BLaER1 (cell line): Measurements from ENCODE around the gene SON.

Experiments
- H3K27ac ChIP-seq: shearing (Covaris generic); formaldehyde crosslinking; 2 replicates; pipeline ENCODE4 v1.8.1; 2022
- H3K27me3 ChIP-seq: shearing (Covaris generic); formaldehyde crosslinking; 2 replicates; pipeline ENCODE4 v1.8.1; 2022
- H3K36me3 ChIP-seq: shearing (Covaris generic); formaldehyde crosslinking; 2 replicates; pipeline ENCODE4 v1.8.1; 2022
- H3K4me1 ChIP-seq: shearing (Covaris generic); formaldehyde crosslinking; 2 replicates; pipeline ENCODE4 v1.8.1; 2022
- H3K4me2 ChIP-seq: shearing (Covaris generic); formaldehyde crosslinking; 2 replicates; pipeline ENCODE4 v1.8.1; 2022
- H3K4me3 ChIP-seq: shearing (Covaris generic); formaldehyde crosslinking; 2 replicates; pipeline ENCODE4 v1.8.1; 2022
- H3K9ac ChIP-seq: shearing (Covaris generic); formaldehyde crosslinking; 2 replicates; pipeline ENCODE4 v1.8.1; 2022
- H3K9me3 ChIP-seq: shearing (Covaris generic); formaldehyde crosslinking; 2 replicates; pipeline ENCODE4 v1.8.1; 2022
- H4K20me1 ChIP-seq: shearing (Covaris generic); formaldehyde crosslinking; 2 replicates; pipeline ENCODE4 v1.8.1; 2022
- Cebpa-rat ChIP-seq: shearing (Covaris generic); IDR thresholded peaks from 2 replicates; pipeline ENCODE4 v1.8.1; 2022

The SON gene

GRCh38 chr21:33554236-33554981 is 11.6 kb downstream of the SON start:
- Histone ChIP-seq H3K36me3 (peaks cover 100% of the 10 kb centered on the region), H3K9me3 (no peaks in the 10 kb centered on the region), H3K27me3 (no peaks in the 10 kb centered on the region), H3K4me1 (no peaks in the 10 kb centered on the region), H3K4me3 (no peak overlapping the region), H3K4me2 (no peak overlapping the region), H3K9ac (no peak overlapping the region), H3K27ac (no peak overlapping the region), H4K20me1 (peaks cover 100% of the 10 kb centered on the region)
- no peak for TF ChIP-seq Cebpa-rat

DNA sequence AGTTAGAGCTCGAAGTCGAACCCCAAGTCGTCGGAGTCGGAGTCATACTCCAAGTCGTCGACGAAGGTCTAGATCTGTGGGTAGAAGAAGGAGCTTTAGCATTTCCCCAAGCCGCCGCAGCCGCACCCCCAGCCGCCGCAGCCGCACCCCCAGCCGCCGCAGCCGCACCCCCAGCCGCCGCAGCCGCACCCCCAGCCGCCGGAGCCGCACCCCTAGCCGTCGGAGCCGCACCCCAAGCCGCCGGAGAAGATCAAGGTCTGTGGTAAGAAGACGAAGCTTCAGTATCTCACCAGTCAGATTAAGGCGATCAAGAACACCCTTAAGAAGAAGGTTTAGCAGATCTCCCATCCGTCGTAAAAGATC is 12.1 kb downstream of the SON start:
- H3K9me3 ChIP-seq: no peaks in the 10 kb centered on the region
- no peak overlapping the region for H3K9ac ChIP-seq
- no peak overlapping the region for H3K4me3 ChIP-seq
- no peak overlapping the region for H3K4me2 ChIP-seq
- no peaks in the 10 kb centered on the region for H3K4me1 ChIP-seq
- H3K36me3 ChIP-seq: peaks cover 100% of the 10 kb centered on the region
- H4K20me1 ChIP-seq: peaks cover 100% of the 10 kb centered on the region
- no peak for TF ChIP-seq Cebpa-rat
- no peaks in the 10 kb centered on the region for H3K27me3 ChIP-seq
- no peak overlapping the region for H3K27ac ChIP-seq

DNA sequence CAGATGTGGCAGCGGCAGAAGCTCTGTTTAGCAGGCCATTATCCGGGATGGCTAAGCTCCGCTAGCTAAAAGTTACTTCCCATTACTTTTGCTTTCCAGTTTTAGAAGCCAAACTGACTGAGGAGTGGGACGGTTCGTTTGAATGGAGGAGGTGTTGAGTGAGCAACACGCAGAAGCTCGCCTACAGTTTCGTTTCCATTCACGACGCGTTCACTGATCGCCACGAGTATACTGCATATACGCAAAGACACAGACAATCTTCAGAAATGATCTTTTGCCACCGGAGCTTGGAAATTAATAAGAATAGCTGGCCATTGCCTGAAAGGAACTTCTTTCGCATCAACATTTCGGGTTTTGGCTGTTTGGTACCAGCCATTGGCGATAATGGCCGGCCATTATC is 14.6 kb downstream of the SON start:
- Histone ChIP-seq H3K36me3 (peaks cover 99% of the 10 kb centered on the region), H3K4me2 (no peak overlapping the region), H3K9ac (no peak overlapping the region), H3K4me1 (no peaks in the 10 kb centered on the region), H4K20me1 (peaks cover 100% of the 10 kb centered on the region), H3K4me3 (no peak overlapping the region), H3K27me3 (no peaks in the 10 kb centered on the region), H3K9me3 (no peaks in the 10 kb centered on the region), H3K27ac (no peak overlapping the region)
- TF ChIP-seq Cebpa-rat: no peak

DNA sequence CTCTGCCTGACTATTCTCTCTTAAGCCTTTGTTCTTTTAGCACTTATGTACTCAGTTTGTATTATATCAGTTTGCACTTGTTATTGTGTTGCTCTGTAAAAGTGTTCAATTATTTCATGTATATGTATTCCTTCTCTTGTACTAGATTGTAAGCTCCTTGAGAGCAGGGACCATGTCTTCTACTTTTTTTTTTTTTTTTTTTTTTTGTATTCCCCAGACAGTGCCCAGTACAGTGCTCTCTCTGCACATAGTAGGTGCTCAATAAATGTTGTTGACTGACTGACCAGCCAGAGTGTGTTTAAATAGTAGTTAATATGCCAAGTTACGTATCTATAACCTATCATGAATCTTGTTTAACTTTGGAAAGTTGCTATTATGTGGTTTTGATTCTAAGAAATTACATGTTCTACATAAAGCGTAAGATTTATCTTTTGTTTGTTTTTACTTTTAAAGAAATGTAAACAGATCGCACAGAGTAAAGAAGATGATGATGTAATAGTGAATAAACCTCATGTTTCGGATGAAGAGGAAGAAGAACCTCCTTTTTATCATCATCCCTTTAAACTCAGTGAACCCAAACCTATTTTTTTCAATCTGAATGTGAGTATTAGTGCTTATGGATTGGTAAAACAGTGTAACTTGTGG is 16.1 kb downstream of the SON start:
- peaks cover 100% of the 10 kb centered on the region for H4K20me1 ChIP-seq

GRCh38 chr21:33559813-33560212 is 17.0 kb downstream of the SON start:
- no peak for TF ChIP-seq Cebpa-rat
- Histone ChIP-seq H3K9ac (no peak overlapping the region), H4K20me1 (peaks cover 100% of the 10 kb centered on the region), H3K36me3 (peaks cover 91% of the 10 kb centered on the region), H3K27ac (no peak overlapping the region), H3K4me3 (no peak overlapping the region), H3K27me3 (no peaks in the 10 kb centered on the region), H3K4me1 (no peaks in the 10 kb centered on the region), H3K9me3 (no peaks in the 10 kb centered on the region), H3K4me2 (no peak overlapping the region)

More for the DNA sequence above, 16.1 kb downstream of the SON start:
- Histone ChIP-seq H3K9me3 (no peaks in the 10 kb centered on the region), H3K36me3 (peaks cover 92% of the 10 kb centered on the region), H3K27me3 (no peaks in the 10 kb centered on the region), H3K4me3 (no peak overlapping the region), H3K4me1 (no peaks in the 10 kb centered on the region), H3K4me2 (no peak overlapping the region), H3K9ac (no peak overlapping the region), H3K27ac (no peak overlapping the region)
- TF ChIP-seq Cebpa-rat: no peak

- Histone ChIP-seq H3K4me1 (no peaks in the 10 kb centered on the region), H3K4me3 (no peak overlapping the region), H3K9ac (no peak overlapping the region), H3K9me3 (no peaks in the 10 kb centered on the region), H3K36me3 (peaks cover 84% of the 10 kb centered on the region), H3K4me2 (no peak overlapping the region), H3K27ac (no peak overlapping the region), H4K20me1 (peaks cover 100% of the 10 kb centered on the region), H3K27me3 (no peaks in the 10 kb centered on the region)
- no peak for TF ChIP-seq Cebpa-rat
Measured at GRCh38 chr21:33560965-33561364, 18.1 kb downstream of the SON start.

- no peak overlapping the region for H3K4me2 ChIP-seq
- peaks cover 98% of the 10 kb centered on the region for H4K20me1 ChIP-seq
- no peaks in the 10 kb centered on the region for H3K27me3 ChIP-seq
- H3K4me3 ChIP-seq: no peak overlapping the region
- TF ChIP-seq Cebpa-rat: no peak
- no peak overlapping the region for H3K9ac ChIP-seq
- no peaks in the 10 kb centered on the region for H3K4me1 ChIP-seq
- no peak overlapping the region for H3K27ac ChIP-seq
- H3K36me3 ChIP-seq: peaks cover 80% of the 10 kb centered on the region
- H3K9me3 ChIP-seq: no peaks in the 10 kb centered on the region
Measured at GRCh38 chr21:33561373-33561772, 18.5 kb downstream of the SON start.

- Histone ChIP-seq H3K4me2 (no peak overlapping the region), H3K4me3 (no peak overlapping the region), H4K20me1 (peaks cover 89% of the 10 kb centered on the region), H3K4me1 (no peaks in the 10 kb centered on the region), H3K9me3 (no peaks in the 10 kb centered on the region), H3K27ac (no peak overlapping the region), H3K36me3 (peaks cover 76% of the 10 kb centered on the region), H3K9ac (no peak overlapping the region), H3K27me3 (no peaks in the 10 kb centered on the region)
- no peak for TF ChIP-seq Cebpa-rat
Measured at GRCh38 chr21:33562389-33562788, 19.6 kb downstream of the SON start.

DNA sequence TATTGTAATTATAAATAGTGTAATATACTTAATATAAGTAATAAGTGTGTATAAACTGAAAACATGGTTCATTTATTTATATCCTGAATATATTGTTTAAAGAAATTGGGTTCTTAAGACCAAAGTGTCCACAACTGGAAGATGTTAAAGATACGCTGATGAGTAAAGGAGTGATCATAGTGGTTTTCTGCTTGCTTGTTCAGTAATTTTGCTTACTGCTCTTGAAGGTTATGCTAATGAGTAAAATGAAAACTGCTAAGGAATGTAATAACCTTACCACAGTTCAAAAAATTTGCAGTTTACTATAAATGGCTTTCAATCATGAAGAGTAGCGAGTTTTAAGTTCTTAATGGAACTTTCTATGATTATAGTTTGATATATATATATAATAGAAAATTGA is 23.7 kb downstream of the SON start:
- no peaks in the 10 kb centered on the region for H3K4me1 ChIP-seq
- H3K9ac ChIP-seq: no peak overlapping the region
- H3K4me2 ChIP-seq: no peak overlapping the region
- TF ChIP-seq Cebpa-rat: no peak
- peaks cover 69% of the 10 kb centered on the region for H3K36me3 ChIP-seq
- peaks cover 87% of the 10 kb centered on the region for H4K20me1 ChIP-seq
- no peaks in the 10 kb centered on the region for H3K9me3 ChIP-seq
- no peaks in the 10 kb centered on the region for H3K27me3 ChIP-seq
- no peak overlapping the region for H3K27ac ChIP-seq
- H3K4me3 ChIP-seq: no peak overlapping the region

- no peaks in the 10 kb centered on the region for H3K9me3 ChIP-seq
- H3K36me3 ChIP-seq: peaks cover 70% of the 10 kb centered on the region
- no peaks in the 10 kb centered on the region for H3K27me3 ChIP-seq
- peaks cover 85% of the 10 kb centered on the region for H4K20me1 ChIP-seq
- H3K9ac ChIP-seq: no peak overlapping the region
- H3K4me1 ChIP-seq: no peaks in the 10 kb centered on the region
- H3K4me2 ChIP-seq: no peak overlapping the region
- H3K27ac ChIP-seq: no peak overlapping the region
- H3K4me3 ChIP-seq: no peak overlapping the region
- TF ChIP-seq Cebpa-rat: no peak
Measured at GRCh38 chr21:33567914-33568313, 25.1 kb downstream of the SON start.
